ENCODE measurements around the gene ZBTB7A.

ZBTB7A gene

DNA sequence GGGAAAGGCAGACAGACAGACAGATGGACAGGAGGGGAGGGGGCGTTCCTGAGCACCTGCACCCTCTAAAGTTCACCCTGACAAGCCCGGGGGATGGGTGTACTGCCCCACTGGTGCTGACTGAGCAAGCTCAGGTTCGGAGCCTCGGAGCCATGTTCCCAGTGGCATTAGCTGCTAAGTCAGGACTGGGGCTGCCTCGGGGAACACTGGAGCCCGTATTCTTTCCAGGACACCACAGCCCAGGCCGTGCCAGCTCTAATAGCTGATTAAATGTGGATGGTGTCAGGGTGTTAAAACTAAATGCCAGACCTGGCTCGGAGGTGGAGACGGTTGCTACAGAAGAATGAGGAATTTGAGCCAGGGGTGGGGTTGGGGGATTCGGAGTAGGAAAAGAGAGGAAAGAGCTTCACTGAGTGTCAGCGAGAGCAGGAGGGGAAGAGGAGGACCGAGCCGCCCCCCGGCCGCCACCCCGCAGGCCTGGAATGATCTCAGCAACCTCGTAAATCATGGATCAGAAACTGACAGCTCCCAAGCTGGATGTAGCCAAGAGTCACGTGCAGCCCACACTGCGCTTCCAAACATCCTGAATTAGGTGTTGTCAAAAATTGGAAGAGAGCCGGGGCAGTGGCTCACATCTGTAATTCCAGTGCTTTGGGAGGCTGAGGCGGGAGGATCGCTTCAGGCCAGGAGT lies 46.8 kb upstream of the ZBTB7A start:
- no peak overlapping the region for H2AFZ ChIP-seq (ENCODE audit: low read depth)
- no peak overlapping the region for H3K9ac ChIP-seq
- TF ChIP-seq, protein P1, sequence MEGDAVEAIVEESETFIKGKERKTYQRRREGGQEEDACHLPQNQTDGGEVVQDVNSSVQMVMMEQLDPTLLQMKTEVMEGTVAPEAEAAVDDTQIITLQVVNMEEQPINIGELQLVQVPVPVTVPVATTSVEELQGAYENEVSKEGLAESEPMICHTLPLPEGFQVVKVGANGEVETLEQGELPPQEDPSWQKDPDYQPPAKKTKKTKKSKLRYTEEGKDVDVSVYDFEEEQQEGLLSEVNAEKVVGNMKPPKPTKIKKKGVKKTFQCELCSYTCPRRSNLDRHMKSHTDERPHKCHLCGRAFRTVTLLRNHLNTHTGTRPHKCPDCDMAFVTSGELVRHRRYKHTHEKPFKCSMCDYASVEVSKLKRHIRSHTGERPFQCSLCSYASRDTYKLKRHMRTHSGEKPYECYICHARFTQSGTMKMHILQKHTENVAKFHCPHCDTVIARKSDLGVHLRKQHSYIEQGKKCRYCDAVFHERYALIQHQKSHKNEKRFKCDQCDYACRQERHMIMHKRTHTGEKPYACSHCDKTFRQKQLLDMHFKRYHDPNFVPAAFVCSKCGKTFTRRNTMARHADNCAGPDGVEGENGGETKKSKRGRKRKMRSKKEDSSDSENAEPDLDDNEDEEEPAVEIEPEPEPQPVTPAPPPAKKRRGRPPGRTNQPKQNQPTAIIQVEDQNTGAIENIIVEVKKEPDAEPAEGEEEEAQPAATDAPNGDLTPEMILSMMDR (conservative IDR thresholded peaks at IDR 0.05; ENCODE audit: low read depth, low read length) = no peak
- H3K79me2 ChIP-seq (ENCODE audit: insufficient read depth, low read depth) = no peaks in the 10 kb centered on the region
- no peak overlapping the region for H3K4me2 ChIP-seq
- no peak overlapping the region for H3K4me3 ChIP-seq (IDR thresholded peaks at IDR 0.05; ENCODE audit: insufficient read depth, low read depth, low read length)
- H3K27ac ChIP-seq = no peak overlapping the region
- H3K36me3 ChIP-seq (ENCODE audit: insufficient read depth) = no peaks in the 10 kb centered on the region
- no peaks in the 10 kb centered on the region for H4K20me1 ChIP-seq (ENCODE audit: insufficient read depth)
- H3K27me3 ChIP-seq (ENCODE audit: insufficient read depth, low read depth) = no peaks in the 10 kb centered on the region
- H3K4me1 ChIP-seq (ENCODE audit: low read depth, poor library complexity, severe bottlenecking) = no peaks in the 10 kb centered on the region

DNA sequence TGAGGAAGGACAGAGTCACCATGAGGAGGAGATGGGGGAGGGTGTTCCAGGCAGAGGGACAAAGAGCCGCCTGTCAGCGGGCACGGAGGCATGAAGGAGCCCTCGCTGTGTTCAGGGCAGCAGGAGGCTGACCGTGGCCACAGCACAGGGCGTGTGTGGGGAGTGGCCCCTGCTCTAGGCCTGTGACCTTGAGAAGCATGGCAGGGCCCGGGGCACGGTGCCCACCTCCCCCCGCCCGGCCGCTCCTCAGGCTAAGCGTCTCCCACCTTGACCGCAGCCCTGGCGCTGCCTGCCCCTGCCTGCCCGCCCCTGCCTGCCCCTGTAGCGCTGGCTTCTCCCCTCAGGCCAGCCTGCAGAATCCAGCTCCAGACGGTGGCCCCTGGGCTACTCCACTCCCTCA lies 45.7 kb upstream of the ZBTB7A start:
- H3K4me3 ChIP-seq (IDR thresholded peaks at IDR 0.05; ENCODE audit: insufficient read depth, low read depth, low read length) = no peak overlapping the region
- H3K9ac ChIP-seq = no peak overlapping the region
- H3K4me2 ChIP-seq = no peak overlapping the region
- no peaks in the 10 kb centered on the region for H3K36me3 ChIP-seq (ENCODE audit: insufficient read depth)
- H3K79me2 ChIP-seq (ENCODE audit: insufficient read depth, low read depth) = no peaks in the 10 kb centered on the region
- H3K27me3 ChIP-seq (ENCODE audit: insufficient read depth, low read depth) = no peaks in the 10 kb centered on the region
- H3K27ac ChIP-seq = no peak overlapping the region
- TF ChIP-seq, protein P1 (conservative IDR thresholded peaks at IDR 0.05; ENCODE audit: low read depth, low read length) = no peak
- H3K4me1 ChIP-seq (ENCODE audit: low read depth, poor library complexity, severe bottlenecking) = no peaks in the 10 kb centered on the region
- no peaks in the 10 kb centered on the region for H4K20me1 ChIP-seq (ENCODE audit: insufficient read depth)
- H2AFZ ChIP-seq (ENCODE audit: low read depth) = no peak overlapping the region

DNA sequence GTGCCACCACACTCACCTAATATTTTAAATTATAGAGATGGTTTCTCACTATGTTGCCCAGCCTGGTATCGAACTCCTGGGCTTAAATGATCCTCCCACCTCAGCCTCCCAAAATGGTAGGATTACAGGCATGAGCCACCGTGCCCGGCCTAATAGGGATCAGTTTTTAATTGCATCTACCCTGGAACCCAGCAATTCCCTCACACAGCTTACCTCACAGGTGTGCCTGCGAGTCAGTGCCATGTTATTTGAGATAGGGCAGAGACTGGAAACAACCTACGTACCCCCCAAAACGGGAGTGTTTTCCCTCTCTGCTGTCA lies 42.9 kb upstream of the ZBTB7A start:
- H3K27me3 ChIP-seq (ENCODE audit: insufficient read depth, low read depth) = no peaks in the 10 kb centered on the region

DNA sequence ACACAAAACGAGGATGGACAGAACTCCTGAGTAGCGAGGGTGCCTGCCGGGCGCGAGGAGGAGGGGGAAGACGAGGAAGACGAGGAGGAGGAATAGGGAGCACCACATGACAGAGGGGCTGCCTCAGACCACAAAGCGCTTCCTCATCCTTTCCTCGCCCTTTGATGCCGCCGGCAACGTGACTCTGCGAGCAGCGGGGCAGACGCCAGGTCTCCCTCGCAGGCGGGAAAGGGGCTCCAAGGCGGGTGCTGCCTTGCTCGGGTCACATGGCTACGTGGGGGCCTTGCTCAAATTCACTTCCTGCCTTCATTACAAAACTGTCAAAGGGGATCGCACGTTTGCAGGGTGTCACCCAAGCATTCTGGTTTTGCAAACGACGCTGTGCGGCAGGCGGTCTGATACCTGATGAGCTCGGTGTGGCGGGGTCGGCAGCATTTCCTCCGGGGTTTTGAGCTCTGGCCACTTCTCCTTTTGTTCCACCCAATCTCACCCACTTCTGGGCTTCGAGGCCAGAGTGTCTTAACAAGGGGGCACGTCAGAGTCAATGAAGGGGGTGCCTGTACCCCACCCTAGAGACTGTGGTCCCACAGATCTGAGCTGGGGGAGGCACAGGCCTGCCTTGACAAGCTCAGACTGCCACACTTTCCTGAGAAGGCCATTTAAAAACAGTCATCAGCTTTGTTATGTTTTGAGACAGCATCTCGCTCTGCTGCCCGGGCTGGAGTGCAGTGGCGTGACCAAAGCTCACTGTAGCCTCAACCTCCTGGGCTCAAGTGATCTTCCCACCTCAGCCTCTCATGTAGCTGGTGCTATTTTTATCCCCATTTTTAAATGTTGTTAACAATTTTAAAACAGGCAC lies 42.3 kb upstream of the ZBTB7A start:
- Histone ChIP-seq H3K27me3 (ENCODE audit: insufficient read depth, low read depth) (no peaks in the 10 kb centered on the region), H3K4me3 (IDR thresholded peaks at IDR 0.05; ENCODE audit: insufficient read depth, low read depth, low read length) (no peak overlapping the region), H3K27ac (no peak overlapping the region), H3K4me1 (ENCODE audit: low read depth, poor library complexity, severe bottlenecking) (peaks cover 6% of the 10 kb centered on the region), H2AFZ (ENCODE audit: low read depth) (no peak overlapping the region), H4K20me1 (ENCODE audit: insufficient read depth) (no peaks in the 10 kb centered on the region), H3K9ac (no peak overlapping the region), H3K36me3 (ENCODE audit: insufficient read depth) (no peaks in the 10 kb centered on the region), H3K4me2 (no peak overlapping the region), H3K79me2 (ENCODE audit: insufficient read depth, low read depth) (no peaks in the 10 kb centered on the region)
- TF ChIP-seq, protein P1 (conservative IDR thresholded peaks at IDR 0.05; ENCODE audit: low read depth, low read length) = no peak

More for the DNA sequence above, 42.9 kb upstream of the ZBTB7A start:
- H3K4me2 ChIP-seq = no peak overlapping the region
- no peak overlapping the region for H2AFZ ChIP-seq (ENCODE audit: low read depth)
- H3K4me1 ChIP-seq (ENCODE audit: low read depth, poor library complexity, severe bottlenecking) = peaks cover 6% of the 10 kb centered on the region
- TF ChIP-seq, protein P1 (conservative IDR thresholded peaks at IDR 0.05; ENCODE audit: low read depth, low read length) = no peak
- H3K9ac ChIP-seq = no peak overlapping the region
- H3K36me3 ChIP-seq (ENCODE audit: insufficient read depth) = no peaks in the 10 kb centered on the region
- H3K27ac ChIP-seq = no peak overlapping the region
- H3K4me3 ChIP-seq (IDR thresholded peaks at IDR 0.05; ENCODE audit: insufficient read depth, low read depth, low read length) = no peak overlapping the region
- H3K79me2 ChIP-seq (ENCODE audit: insufficient read depth, low read depth) = no peaks in the 10 kb centered on the region
- no peaks in the 10 kb centered on the region for H4K20me1 ChIP-seq (ENCODE audit: insufficient read depth)

Measured in KMS-11 (cell line).